IPS-NIHi7 (cell line): Measurements from ENCODE around the gene RPEL1.

Experiments used
- DNase-seq: peaks from one replicate; pipeline ENCODE4 v3.0.0; 2012; ENCODE audit warnings: mixed read lengths; ENCODE audit errors: extremely low spot score

The RPEL1 gene

DNA sequence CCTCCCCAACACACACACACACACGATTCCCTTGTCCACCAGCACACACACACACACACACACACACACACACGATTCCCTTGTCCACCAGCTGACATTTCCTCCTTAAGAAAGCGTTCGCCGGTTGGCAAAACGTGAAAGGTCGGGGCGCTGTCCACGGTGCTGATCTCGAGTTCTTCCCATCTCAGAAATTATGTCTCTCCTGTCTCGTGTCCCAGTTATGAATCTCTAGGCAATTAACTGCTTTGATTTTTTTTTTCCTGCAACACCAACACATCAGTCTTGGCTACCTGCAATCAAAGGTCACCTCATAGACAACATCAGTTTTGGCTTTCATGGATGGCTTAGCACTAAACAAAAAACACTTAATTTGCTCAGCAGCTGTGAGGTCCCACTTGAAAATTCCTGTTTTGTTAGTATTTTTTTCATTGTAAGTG, 33.2 kb downstream of the RPEL1 start:
- peak; percentile 55 for DNase-seq

DNA sequence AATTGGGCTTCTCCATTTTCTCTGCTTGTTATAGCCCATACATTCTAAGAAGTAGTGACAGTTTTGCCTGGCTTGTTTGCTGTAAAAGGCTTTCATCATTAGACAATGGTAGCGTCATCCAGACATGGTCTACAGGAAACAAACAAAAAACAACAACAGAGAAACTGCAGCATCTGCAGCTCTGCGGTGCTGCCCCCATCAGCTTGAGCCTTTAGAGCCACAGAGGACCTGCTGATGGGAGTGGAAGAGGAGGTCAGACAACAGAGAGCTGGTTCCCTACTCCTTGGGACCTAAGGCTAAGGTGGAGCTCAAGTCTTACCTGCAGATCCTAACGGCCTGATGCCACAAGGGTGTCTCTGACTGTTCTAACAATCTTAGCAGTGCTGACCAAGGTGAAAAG, 34.3 kb downstream of the RPEL1 start:
- no peak for DNase-seq

DNA sequence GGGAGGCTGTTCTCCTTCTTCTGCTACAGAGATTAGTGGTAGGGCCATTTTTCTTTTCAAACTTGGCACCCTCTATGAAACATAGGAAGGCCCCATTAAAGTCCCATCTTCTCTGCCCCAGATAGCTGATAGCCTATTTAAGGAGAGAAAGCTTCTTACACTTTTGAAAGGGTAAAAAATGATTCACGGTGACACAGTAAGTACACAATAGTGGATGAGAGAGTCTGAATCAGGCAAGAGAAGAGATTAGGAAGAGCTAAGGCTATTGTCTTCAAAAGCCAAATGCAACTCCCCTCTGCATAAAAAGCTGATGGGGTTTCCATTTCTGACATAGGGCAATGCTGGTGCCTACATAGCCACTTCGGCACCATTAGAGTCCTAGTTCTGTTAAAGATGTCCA, 34.8 kb downstream of the RPEL1 start:
- DNase-seq = no peak

DNA sequence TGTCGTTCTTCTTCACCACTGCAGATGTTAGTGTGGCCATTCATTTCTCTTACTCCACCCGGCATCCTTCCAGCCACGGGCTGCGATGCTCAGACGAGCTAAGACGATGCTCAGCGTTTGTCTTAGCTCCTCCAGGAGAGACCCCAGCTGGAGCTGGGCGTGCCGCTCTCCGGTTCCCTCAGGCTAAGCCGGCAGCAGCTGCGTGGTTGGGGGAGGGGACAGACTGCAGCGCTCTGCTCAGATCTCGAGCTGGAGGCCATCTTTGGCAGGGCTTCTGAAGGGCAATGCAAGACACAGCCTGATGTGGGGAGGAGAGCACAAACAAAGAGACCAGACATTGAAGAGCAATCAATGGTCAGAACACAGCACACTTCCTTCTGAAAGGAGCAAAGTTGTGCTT, 36.1 kb downstream of the RPEL1 start:
- DNase-seq = peak; percentile 91

DNA sequence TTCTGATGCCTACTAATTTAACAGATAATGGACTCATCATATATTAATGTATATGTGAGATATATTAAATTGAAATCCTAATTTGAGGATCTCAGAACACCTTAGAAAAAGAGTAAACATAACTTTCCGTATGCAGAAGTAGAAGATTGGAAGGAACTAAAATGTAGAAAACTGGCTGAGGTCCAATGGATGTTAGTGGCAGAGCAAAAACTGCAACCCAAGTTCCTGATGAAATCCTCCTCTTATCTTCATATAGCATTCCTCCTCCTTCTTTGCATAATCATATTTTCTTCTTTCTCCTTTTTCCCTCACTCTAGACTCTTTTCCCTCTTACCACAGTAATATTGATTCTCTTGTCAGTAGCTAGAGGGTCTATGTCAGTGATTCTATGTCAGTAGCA, 37.3 kb downstream of the RPEL1 start:
- DNase-seq = no peak

DNA sequence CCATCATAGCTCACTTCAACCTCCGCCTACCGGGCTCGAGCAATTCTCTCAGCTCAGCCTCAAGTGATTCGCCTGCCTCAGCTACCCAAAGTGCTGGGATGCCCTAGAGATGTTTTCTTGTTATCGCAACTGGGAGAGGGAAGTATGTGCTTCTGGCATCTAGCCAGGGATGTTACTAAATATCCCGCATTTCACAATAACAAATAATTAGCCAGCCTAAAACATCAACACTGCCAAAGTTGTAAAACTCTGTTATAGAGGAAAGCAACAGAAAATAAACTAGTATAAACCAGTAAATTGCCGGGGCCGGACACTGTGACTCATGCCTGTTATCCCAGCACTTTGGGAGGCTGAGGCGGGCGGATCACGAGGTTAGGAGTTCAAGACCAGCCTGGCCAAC, 38.5 kb downstream of the RPEL1 start:
- no peak for DNase-seq

DNA sequence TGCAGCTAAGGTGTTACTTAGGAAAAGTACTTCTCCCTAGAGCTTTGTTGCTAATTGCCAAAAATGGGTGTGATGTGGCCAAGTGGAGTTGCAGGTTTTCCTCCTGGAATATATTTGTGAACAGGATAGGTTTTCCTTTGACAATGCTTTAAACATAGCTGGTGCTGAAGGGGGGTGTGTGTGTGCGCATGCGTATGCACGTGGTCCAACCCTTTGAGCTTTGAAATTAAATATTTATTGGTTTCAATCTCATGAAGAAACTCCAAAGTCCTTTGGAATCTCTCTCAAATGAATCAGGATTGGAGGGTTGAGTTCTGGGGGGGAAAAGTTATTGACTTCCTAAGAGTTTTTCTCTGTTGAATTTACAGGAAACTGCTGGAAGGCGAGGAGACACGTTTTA, 42.3 kb downstream of the RPEL1 start:
- DNase-seq = no peak

DNA sequence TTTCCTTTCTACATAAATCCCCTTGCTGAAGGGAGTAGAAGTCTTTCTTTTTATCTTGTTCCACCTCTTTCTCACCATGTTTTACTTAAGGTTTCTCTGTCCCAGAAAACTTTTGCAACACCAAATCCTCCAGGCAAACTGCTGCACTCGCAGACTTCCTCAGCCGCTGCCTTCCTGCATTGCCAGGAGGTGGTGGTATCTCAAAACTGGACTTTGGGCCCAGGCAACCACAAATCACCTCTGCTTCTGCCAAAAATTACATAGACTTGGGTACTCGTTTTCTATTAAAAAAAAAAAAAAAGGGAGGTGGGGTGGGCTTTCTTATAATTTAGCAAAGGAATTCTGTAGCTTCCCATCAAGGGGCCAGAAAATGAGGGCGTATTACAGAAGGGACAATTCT, 45.9 kb downstream of the RPEL1 start:
- DNase-seq = no peak

DNA sequence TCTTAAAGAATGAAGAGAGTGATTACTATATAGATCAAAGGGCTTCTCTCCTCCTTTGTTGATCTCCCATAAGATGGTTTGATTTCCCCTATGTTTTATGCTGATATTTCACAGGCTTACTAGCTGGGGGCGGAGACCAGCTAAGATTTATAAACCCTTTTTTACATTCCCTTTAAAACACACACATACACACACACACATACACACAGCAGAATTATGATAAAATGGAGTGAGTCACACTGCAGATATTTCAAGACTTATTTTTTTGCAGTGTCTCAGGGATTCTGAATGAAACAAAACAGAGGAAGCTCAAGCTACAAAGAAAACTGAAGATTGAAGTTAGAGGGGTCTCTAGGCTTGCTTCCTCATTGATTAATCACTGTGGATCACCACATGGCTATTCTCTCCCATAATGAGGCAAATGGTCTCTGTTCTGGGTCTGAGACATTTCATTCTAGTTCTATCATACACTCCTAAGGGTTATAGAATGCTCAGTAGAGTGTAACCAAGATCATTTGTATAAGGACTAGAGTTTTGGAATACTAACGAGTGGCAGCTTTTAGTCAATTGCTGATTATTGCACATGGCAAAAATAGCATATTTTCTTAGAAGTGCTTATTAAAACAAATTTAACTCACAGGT, 49.8 kb downstream of the RPEL1 start:
- DNase-seq = no peak
